Bronchial epithelial cell (primary cell): ENCODE data around the gene TMEM255B. TPM values are rescaled to one million over a fixed set of nuclear protein-coding genes. Genes with fewer than 3 reads are reported as not detected.

Experiments used
- DNase-seq: peaks from one replicate; pipeline ENCODE4 v3.0.0-alpha.2; 2010; ENCODE audit warnings: low read depth
- FAIRE-seq: peaks from 2 replicates; lab custom pipeline; 2011; peaks lifted over from hg19 to GRCh38; lab: Jason Lieb, UNC
- H3K27me3 ChIP-seq: 2 replicates; pipeline ENCODE4 v1.5.1; 2011; ENCODE audit warnings: low read length; ENCODE audit not compliant: control insufficient read depth, insufficient read depth
- H3K36me3 ChIP-seq: 2 replicates; pipeline ENCODE4 v1.5.1; 2011; ENCODE audit warnings: low read length; ENCODE audit not compliant: control insufficient read depth, insufficient read depth
- H3K4me3 ChIP-seq: 2 replicates; pipeline ENCODE4 v1.5.1; 2011; ENCODE audit warnings: mild to moderate bottlenecking, low read depth, low read length, control low read depth
- CTCF ChIP-seq: IDR thresholded peaks from 2 replicates; pipeline ENCODE4 v1.5.1; 2011; ENCODE audit warnings: mild to moderate bottlenecking, moderate library complexity, low read length, control low read depth, inconsistent platforms; ENCODE audit not compliant: insufficient read depth, severe bottlenecking
- total RNA-seq: library from RNA; depleted of rRNA; stranded (reverse); fragments of >200 nt; gene quantifications from 2 replicates; pipeline ENCODE4 v1.2.1, GENCODE V29; 2014

TMEM255B gene
- total RNA-seq, 1 donor from 2014 or later: 5.3 TPM

GRCh38 chr13:113771709-113772331 lies 12.8 kb downstream of the TMEM255B start:
- Histone ChIP-seq H3K27me3 (no peaks in the 10 kb centered on the region), H3K4me3 (no peak overlapping the region), H3K36me3 (no peaks in the 10 kb centered on the region)
- FAIRE-seq (no peak), DNase-seq (peak; percentile 53)
- TF ChIP-seq CTCF: no peak

GRCh38 chr13:113774177-113775107 lies 15.4 kb downstream of the TMEM255B start:
- Histone ChIP-seq H3K36me3 (no peaks in the 10 kb centered on the region), H3K4me3 (no peak overlapping the region), H3K27me3 (no peaks in the 10 kb centered on the region)
- no peak for TF ChIP-seq CTCF
- FAIRE-seq (peak; percentile 100), DNase-seq (peak; percentile 43)

GRCh38 chr13:113775451-113776145 lies 16.6 kb downstream of the TMEM255B start:
- H3K4me3 ChIP-seq: no peak overlapping the region
- H3K36me3 ChIP-seq: no peaks in the 10 kb centered on the region
- FAIRE-seq: no peak
- DNase-seq: no peak
- TF ChIP-seq CTCF: no peak
- no peaks in the 10 kb centered on the region for H3K27me3 ChIP-seq

- no peak for DNase-seq
- Histone ChIP-seq H3K36me3 (no peaks in the 10 kb centered on the region), H3K27me3 (no peaks in the 10 kb centered on the region), H3K4me3 (no peak overlapping the region)
- no peak for TF ChIP-seq CTCF
- no peak for FAIRE-seq
Observed at GRCh38 chr13:113776231-113777125, 17.5 kb downstream of the TMEM255B start.
